ENCODE results near the gene IVD. TPM values are rescaled to one million over a fixed set of nuclear protein-coding genes. Genes with fewer than 3 reads are reported as not detected.
"Not testable (repeated sequence)": the region's sequence is repeated elsewhere in the genome, so short reads cannot be mapped to it uniquely, and the experiment has no call there.

Gene IVD
- total RNA-seq, 1 donor from 2014 or later, result 44.3 TPM

- H3K4me3 Mint-ChIP-seq (ENCODE audit: unreplicated experiment), result no peak overlapping the region
- H3K27me3 Mint-ChIP-seq (ENCODE audit: unreplicated experiment), result peaks cover 3% of the 10 kb centered on the region
- no peak overlapping the region for H3K27ac Mint-ChIP-seq (ENCODE audit: unreplicated experiment)
- H3K36me3 Mint-ChIP-seq (ENCODE audit: unreplicated experiment), result no peaks in the 10 kb centered on the region
- H3K4me1 Mint-ChIP-seq (ENCODE audit: low read depth, unreplicated experiment), result peaks cover 14% of the 10 kb centered on the region
- no peak for DNase-seq
- H3K9me3 Mint-ChIP-seq (ENCODE audit: unreplicated experiment), result peaks cover 5% of the 10 kb centered on the region
- TF ChIP-seq CTCF (IDR thresholded peaks at IDR 0.05; ENCODE audit: partially characterized antibody, unreplicated experiment), result no peak
These were observed 44.5 kb downstream of the IVD start for GRCh38 chr15:40450047-40450446.

- no peak for DNase-seq
These were observed 46.0 kb downstream of the IVD start for GRCh38 chr15:40451527-40452158.

GRCh38 chr15:40452296-40453090 is 46.9 kb downstream of the IVD start:
- DNase-seq, result no peak
- Mint-ChIP-seq H3K4me1 (ENCODE audit: low read depth, unreplicated experiment) (peaks cover 24% of the 10 kb centered on the region), H3K27ac (ENCODE audit: unreplicated experiment) (no peak overlapping the region), H3K4me3 (ENCODE audit: unreplicated experiment) (no peak overlapping the region), H3K36me3 (ENCODE audit: unreplicated experiment) (no peaks in the 10 kb centered on the region), H3K27me3 (ENCODE audit: unreplicated experiment) (peaks cover 3% of the 10 kb centered on the region), H3K9me3 (ENCODE audit: unreplicated experiment) (peaks cover 5% of the 10 kb centered on the region)
- TF ChIP-seq CTCF (IDR thresholded peaks at IDR 0.05; ENCODE audit: partially characterized antibody, unreplicated experiment), result no peak

More at GRCh38 chr15:40451527-40452158, 46.0 kb downstream of the IVD start:
- no peak for TF ChIP-seq CTCF (IDR thresholded peaks at IDR 0.05; ENCODE audit: partially characterized antibody, unreplicated experiment)
- Mint-ChIP-seq H3K4me3 (ENCODE audit: unreplicated experiment) (no peak overlapping the region), H3K36me3 (ENCODE audit: unreplicated experiment) (no peaks in the 10 kb centered on the region), H3K9me3 (ENCODE audit: unreplicated experiment) (peaks cover 5% of the 10 kb centered on the region), H3K27me3 (ENCODE audit: unreplicated experiment) (peaks cover 3% of the 10 kb centered on the region), H3K27ac (ENCODE audit: unreplicated experiment) (no peak overlapping the region), H3K4me1 (ENCODE audit: low read depth, unreplicated experiment) (peaks cover 23% of the 10 kb centered on the region)

- not testable (repeated sequence) for H3K27me3 Mint-ChIP-seq (ENCODE audit: unreplicated experiment); H3K4me3 Mint-ChIP-seq (ENCODE audit: unreplicated experiment); H3K27ac Mint-ChIP-seq (ENCODE audit: unreplicated experiment); H3K36me3 Mint-ChIP-seq (ENCODE audit: unreplicated experiment); DNase-seq; H3K9me3 Mint-ChIP-seq (ENCODE audit: unreplicated experiment)
- peaks cover 27% of the 10 kb centered on the region for H3K4me1 Mint-ChIP-seq (ENCODE audit: low read depth, unreplicated experiment)
These were observed 48.3 kb downstream of the IVD start for GRCh38 chr15:40453941-40454340.

- Mint-ChIP-seq H3K27ac (ENCODE audit: unreplicated experiment) (peak overlapping the region; percentile 48), H3K4me3 (ENCODE audit: unreplicated experiment) (no peak overlapping the region), H3K9me3 (ENCODE audit: unreplicated experiment) (peaks cover 7% of the 10 kb centered on the region), H3K36me3 (ENCODE audit: unreplicated experiment) (no peaks in the 10 kb centered on the region), H3K27me3 (ENCODE audit: unreplicated experiment) (peaks cover 3% of the 10 kb centered on the region), H3K4me1 (ENCODE audit: low read depth, unreplicated experiment) (peaks cover 27% of the 10 kb centered on the region)
- DNase-seq, result no peak
- no peak for TF ChIP-seq CTCF (IDR thresholded peaks at IDR 0.05; ENCODE audit: partially characterized antibody, unreplicated experiment)
These were observed 49.4 kb downstream of the IVD start for GRCh38 chr15:40454904-40455391.
